Esophagus muscularis mucosa (tissue), 4 donors: Measurements from ENCODE around the gene EZH2. TPM values are rescaled to one million over a fixed set of nuclear protein-coding genes. Genes with fewer than 3 reads are reported as not detected.

Experiments
- DNase-seq: peaks from one replicate; pipeline ENCODE4 v3.0.0-alpha.2; 2017; ENCODE audit errors: extremely low spot score
- H3K27ac ChIP-seq, 4 donors: fragments of 200-600 bp; sonication (generic); replicated peaks in 1 of 4; 1 replicate in 3 of 4; 2 replicates in 1 of 4; pipeline ENCODE4 v1.5.1; 2016 to 2019; ENCODE audit warnings: mild to moderate bottlenecking in 1 of 4
- H3K27me3 ChIP-seq, 4 donors: fragments of 200-600 bp; sonication (generic); one replicate each; pipeline versions ENCODE4 v1.5.1 to v1.6.0; 2016 to 2019
- H3K36me3 ChIP-seq, 4 donors: fragments of 200-600 bp; sonication (generic); one replicate each; pipeline ENCODE4 v1.5.1; 2016 to 2019
- H3K4me1 ChIP-seq, 4 donors: fragments of 200-600 bp; sonication (generic); one replicate each; pipeline ENCODE4 v1.5.1; 2016 to 2019
- H3K4me3 ChIP-seq, 4 donors: fragments of 200-600 bp; sonication (generic); 1 replicate in 2 of 4; 2 replicates in 2 of 4; pipeline ENCODE4 v1.5.1; 2016 to 2019; ENCODE audit warnings: mild to moderate bottlenecking in 4 of 4, moderate library complexity in 1 of 4
- H3K9me3 ChIP-seq, 4 donors: fragments of 200-600 bp; sonication (generic); 1 replicate in 3 of 4; 2 replicates in 1 of 4; pipeline ENCODE4 v1.5.1; 2016 to 2019
- CTCF ChIP-seq, 3 experiments: fragments of 200-600 bp in 2 of 3; fragments of 450-650 bp in 1 of 3; sonication (generic) in 2 of 3; IDR thresholded peaks; one replicate each; pipeline ENCODE4 v1.5.1; 2017 to 2019; ENCODE audit warnings: antibody characterized with exemption in 3 of 3, mild to moderate bottlenecking in 2 of 3, moderate library complexity in 1 of 3
- EP300 ChIP-seq: sonication (generic); formaldehyde crosslinking; IDR thresholded peaks from one replicate; pipeline ENCODE4 v1.6.1; 2017; ENCODE audit warnings: antibody characterized with exemption
- POLR2A ChIP-seq: fragments of 450-650 bp; IDR thresholded peaks from one replicate; pipeline ENCODE4 v1.6.1; 2017; ENCODE audit warnings: antibody characterized with exemption, moderate library complexity, mild to moderate bottlenecking, low read depth
- POLR2AphosphoS5 ChIP-seq, 2 donors: sonication (generic); formaldehyde crosslinking; IDR thresholded peaks; one replicate each; pipeline ENCODE4 v1.6.1; 2017; ENCODE audit warnings: antibody characterized with exemption in 2 of 2
- WGBS: methylation state at CpG from one replicate; pipeline ENCODE4 v1.1.5; 2018; 5-methylcytosine and 5-hydroxymethylcytosine counted together
- intact Hi-C: fragments of 100-400 bp; cut with DNase I; formaldehyde crosslinking; loops from one replicate; pipeline ENCODE4 v1.15.1; 2023
- total RNA-seq, 4 donors: library from RNA; depleted of rRNA; stranded (reverse); fragments of >200 nt; gene quantifications; one replicate each; pipeline versions ENCODE4 v1.1.0 to v1.2.1, GENCODE V29; 2016

The EZH2 gene
- total RNA-seq, 4 donors from 2014 or later: 0.33 to 0.52 (median 0.45) TPM; not detected in 1

- intact Hi-C loops: no loop called here
- H3K27me3 ChIP-seq: peaks cover 0 to 12% (median 2%) of the 10 kb centered on the region in 4 donors
- H3K4me3 ChIP-seq: no peak overlapping the region
- peaks cover 0 to 18% (median 17%) of the 10 kb centered on the region in 4 donors for H3K4me1 ChIP-seq
- H3K36me3 ChIP-seq: no peaks in the 10 kb centered on the region
- no peak overlapping the region for H3K27ac ChIP-seq
- 89% methylated on average over 4 of the region's 4 CpGs for WGBS
- H3K9me3 ChIP-seq: no peaks in the 10 kb centered on the region
- no peak for DNase-seq
- TF ChIP-seq POLR2A: no peak
- TF ChIP-seq EP300: no peak
- TF ChIP-seq CTCF (IDR thresholded peaks at IDR 0.05): no peak
- no peak for TF ChIP-seq POLR2AphosphoS5 (IDR thresholded peaks at IDR 0.05)
Measured at GRCh38 chr7:148886844-148887243, 2.8 kb upstream of the EZH2 start.

GRCh38 chr7:148884299-148885022 is 370 bp upstream of the EZH2 start:
- no peak for TF ChIP-seq EP300
- TF ChIP-seq CTCF (IDR thresholded peaks at IDR 0.05): no peak
- TF ChIP-seq POLR2AphosphoS5 (IDR thresholded peaks at IDR 0.05): peak; percentile 75 to 88
- peak; percentile 44 for TF ChIP-seq POLR2A
- H3K4me1 ChIP-seq: peaks cover 0 to 18% (median 17%) of the 10 kb centered on the region in 4 donors
- intact Hi-C loops: loop anchor here (2.0 to 5.0 kb wide), 3 partner anchors 58 to 182 kb away; no protein-coding TSS in a partner anchor
- peak overlapping the region; percentile 88 to 98 (median 94) for H3K27ac ChIP-seq
- no peaks in the 10 kb centered on the region for H3K9me3 ChIP-seq
- H3K4me3 ChIP-seq: peak overlapping the region; percentile 84 to 97 (median 94)
- WGBS: under 1% methylated on average over 22 of the region's 101 CpGs
- no peaks in the 10 kb centered on the region for H3K36me3 ChIP-seq
- DNase-seq: peak; percentile 97
- H3K27me3 ChIP-seq: peaks cover 0 to 18% (median 2%) of the 10 kb centered on the region in 4 donors

GRCh38 chr7:148883266-148884048 is 634 bp downstream of the EZH2 start:
- H3K27ac ChIP-seq: peak overlapping the region; percentile 80 to 98 (median 90)
- no peak for DNase-seq
- H3K27me3 ChIP-seq: peaks cover 0 to 18% (median 2%) of the 10 kb centered on the region in 4 donors
- intact Hi-C loops: loop anchor here (2.0 to 5.0 kb wide), 3 partner anchors 59 to 181 kb away; no protein-coding TSS in a partner anchor
- peaks cover 0 to 18% (median 17%) of the 10 kb centered on the region in 4 donors for H3K4me1 ChIP-seq
- H3K4me3 ChIP-seq: peak overlapping the region; percentile 84 to 97 (median 94)
- no peaks in the 10 kb centered on the region for H3K36me3 ChIP-seq
- no peaks in the 10 kb centered on the region for H3K9me3 ChIP-seq
- WGBS: 3% methylated on average over 21 of the region's 88 CpGs
- TF ChIP-seq CTCF (IDR thresholded peaks at IDR 0.05) (no peak), POLR2AphosphoS5 (IDR thresholded peaks at IDR 0.05) (no peak), EP300 (no peak), POLR2A (no peak)

GRCh38 chr7:148882841-148883265 is 1.2 kb downstream of the EZH2 start:
- no peak for DNase-seq
- H3K4me1 ChIP-seq: peaks cover 0 to 18% (median 17%) of the 10 kb centered on the region in 4 donors
- WGBS: 2% methylated on average over 12 of the region's 12 CpGs
- no peaks in the 10 kb centered on the region for H3K36me3 ChIP-seq
- H3K27me3 ChIP-seq: peaks cover 0 to 18% (median 2%) of the 10 kb centered on the region in 4 donors
- intact Hi-C loops: loop anchor here (5.0 kb wide), 2 partner anchors 59 to 181 kb away; no protein-coding TSS in a partner anchor
- peak overlapping the region in 2 of 4 donors; percentile 88 to 98 for H3K27ac ChIP-seq
- TF ChIP-seq POLR2A (no peak), EP300 (no peak), POLR2AphosphoS5 (IDR thresholded peaks at IDR 0.05) (peak in 1 of 2 donors; percentile 63)
- peak overlapping the region; percentile 84 to 97 (median 94) for H3K4me3 ChIP-seq
- no peaks in the 10 kb centered on the region for H3K9me3 ChIP-seq
